ENCODE measurements around the gene VWDE. TPM values are rescaled to one million over a fixed set of nuclear protein-coding genes. Genes with fewer than 3 reads are reported as not detected.

The VWDE gene
- total and polyA plus RNA-seq, 12 donors, result 0.05 to 0.37 (median 0.07) TPM; not detected in 9

DNA sequence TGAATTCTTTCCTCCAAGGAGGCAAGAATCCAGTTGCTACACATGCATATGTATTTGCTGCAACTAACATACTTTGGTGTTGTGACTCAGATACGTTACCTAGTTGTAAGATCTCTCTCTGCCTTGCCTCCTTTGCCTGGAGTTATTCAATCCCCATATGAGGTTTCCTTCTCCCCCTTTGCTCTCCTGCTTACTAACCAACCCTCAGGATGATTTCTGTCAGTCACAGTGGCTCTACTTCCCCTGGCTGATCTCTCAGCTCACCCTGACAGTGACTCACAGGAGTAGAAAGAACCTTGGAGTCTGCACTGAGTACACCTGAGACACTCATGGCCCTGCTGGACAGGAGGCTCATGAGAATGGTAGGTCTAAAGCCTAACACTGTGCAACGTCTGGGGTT lies 100.6 kb downstream of the VWDE start:
- no peak overlapping the region for H3K4me3 ChIP-seq
- H3K27ac ChIP-seq, result no peak overlapping the region
- WGBS, 2 donors, result 76 to 78% methylated on average over 2 of the region's 2 CpGs
- H3K36me3 ChIP-seq, result no peaks in the 10 kb centered on the region
- ATAC-seq (no peak), DNase-seq (no peak)
- TF ChIP-seq CTCF (IDR thresholded peaks at IDR 0.05), result no peak
- peaks cover 0 to 15% (median 0%) of the 10 kb centered on the region in 11 donors for H3K9me3 ChIP-seq
- intact Hi-C loops (cut with DNase I), result no loop called here
- no peaks in the 10 kb centered on the region for H3K27me3 ChIP-seq
- no peaks in the 10 kb centered on the region for H3K4me1 ChIP-seq

- no peak overlapping the region for H3K27ac ChIP-seq
- no peak overlapping the region for H3K4me3 ChIP-seq
- H3K27me3 ChIP-seq, result no peaks in the 10 kb centered on the region
- no peaks in the 10 kb centered on the region for H3K36me3 ChIP-seq
- H3K4me1 ChIP-seq, result no peaks in the 10 kb centered on the region
- no peak for ATAC-seq
- TF ChIP-seq CTCF (IDR thresholded peaks at IDR 0.05), result no peak
- 71 to 95% methylated on average over 4 of the region's 4 CpGs for WGBS, 2 donors
- no peak for DNase-seq
- intact Hi-C loops (cut with DNase I), result no loop called here
- peaks cover 0 to 15% (median 0%) of the 10 kb centered on the region in 11 donors for H3K9me3 ChIP-seq
Observed at GRCh38 chr7:12300415-12300814, 103.2 kb downstream of the VWDE start.

DNA sequence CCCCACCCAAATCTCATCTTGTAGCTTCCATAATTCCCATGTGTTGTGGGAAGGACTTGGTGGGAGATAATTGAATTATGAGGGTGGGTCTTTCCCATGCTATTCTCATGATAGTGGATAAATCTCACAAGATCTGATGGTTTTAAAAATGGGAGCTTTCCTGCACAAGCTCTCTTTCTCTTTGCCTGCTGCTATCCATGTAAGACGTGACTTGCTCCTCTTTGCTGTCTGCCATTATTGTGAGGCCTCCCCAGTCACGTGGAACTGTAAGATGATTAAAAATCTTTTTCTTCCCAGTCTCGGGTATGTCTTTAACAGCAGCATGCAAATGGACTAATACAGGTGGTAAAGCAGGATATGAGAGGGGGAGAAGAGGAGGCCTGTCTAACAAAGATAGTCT lies 104.3 kb downstream of the VWDE start:
- 73 to 83% methylated on average over 3 of the region's 3 CpGs for WGBS, 2 donors
- Histone ChIP-seq H3K4me3 (no peak overlapping the region), H3K27me3 (no peaks in the 10 kb centered on the region), H3K9me3 (peaks cover 0 to 5% (median 0%) of the 10 kb centered on the region in 11 donors), H3K4me1 (no peaks in the 10 kb centered on the region), H3K27ac (no peak overlapping the region), H3K36me3 (no peaks in the 10 kb centered on the region)
- DNase-seq (no peak), ATAC-seq (no peak)
- TF ChIP-seq CTCF (IDR thresholded peaks at IDR 0.05), result no peak
- intact Hi-C loops (cut with DNase I), result no loop called here

DNA sequence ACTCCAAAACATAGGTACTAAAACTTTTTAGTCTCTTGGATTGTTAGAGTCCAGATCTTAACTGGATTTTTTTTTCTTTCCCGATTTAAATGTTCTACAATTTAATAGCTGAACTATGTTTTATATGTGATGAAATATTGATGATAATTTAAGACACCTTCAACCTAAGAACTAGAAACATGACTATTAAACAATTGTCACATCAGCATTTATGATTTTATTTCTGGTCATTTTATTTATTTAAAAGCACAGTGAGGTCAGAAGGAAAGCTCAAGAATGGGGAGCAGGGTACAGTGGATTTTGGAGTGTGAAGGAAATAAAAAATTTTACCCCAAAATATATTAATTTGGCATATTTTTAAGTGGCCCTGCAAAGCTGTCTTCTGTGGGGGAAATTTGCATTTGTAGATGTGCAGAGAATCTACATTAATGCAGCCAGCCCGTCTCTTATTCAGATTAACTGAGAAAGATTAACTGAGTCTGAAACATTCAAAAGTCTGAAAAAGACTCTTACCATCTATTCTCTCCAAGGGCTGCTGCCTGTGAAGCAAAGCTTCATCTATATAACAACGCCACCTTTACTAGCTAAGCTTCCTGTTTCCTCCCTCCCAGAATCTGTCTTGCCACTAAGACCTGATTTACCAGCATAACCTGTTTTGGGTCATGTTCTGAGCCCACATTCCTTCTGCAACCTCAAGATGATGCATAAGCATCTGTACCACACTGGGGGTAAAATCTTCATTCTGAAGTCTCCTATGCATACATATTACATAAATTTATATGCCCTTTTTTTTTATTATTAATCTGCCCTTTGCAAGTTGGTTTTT lies 106.2 kb downstream of the VWDE start:
- H3K9me3 ChIP-seq, result no peaks in the 10 kb centered on the region
- no peak overlapping the region for H3K27ac ChIP-seq
- no peak overlapping the region for H3K4me3 ChIP-seq
- intact Hi-C loops (cut with DNase I), result no loop called here
- no peaks in the 10 kb centered on the region for H3K36me3 ChIP-seq
- DNase-seq, result no peak
- no peaks in the 10 kb centered on the region for H3K27me3 ChIP-seq
- ATAC-seq, result no peak
- 81 to 85% methylated on average over 3 of the region's 3 CpGs for WGBS, 2 donors
- H3K4me1 ChIP-seq, result no peaks in the 10 kb centered on the region
- no peak for TF ChIP-seq CTCF (IDR thresholded peaks at IDR 0.05)
